KMS-11 (cell line): Measurements from ENCODE around the gene ENOX1.

Source experiments
- H2AFZ ChIP-seq: fragments of 200-600 bp; sonication (generic); 2 replicates; pipeline ENCODE4 v1.6.1; 2016; ENCODE audit warnings: antibody characterized with exemption, mixed run types, low read depth
- H3K27ac ChIP-seq: fragments of 200-600 bp; sonication (generic); 2 replicates; pipeline ENCODE4 v1.6.1; 2016; ENCODE audit warnings: mild to moderate bottlenecking, mixed run types
- H3K27me3 ChIP-seq: fragments of 200-600 bp; sonication (generic); 2 replicates; pipeline ENCODE4 v1.6.1; 2017; ENCODE audit warnings: mild to moderate bottlenecking, low read depth, mixed run types, moderate library complexity; ENCODE audit not compliant: insufficient read depth
- H3K36me3 ChIP-seq: fragments of 200-600 bp; sonication (generic); 2 replicates; pipeline ENCODE4 v1.6.1; 2017; ENCODE audit warnings: mild to moderate bottlenecking, mixed run types; ENCODE audit not compliant: insufficient read depth
- H3K4me1 ChIP-seq: fragments of 200-600 bp; sonication (generic); 2 replicates; pipeline ENCODE4 v1.6.1; 2016; ENCODE audit warnings: mild to moderate bottlenecking, low read depth, mixed run types; ENCODE audit not compliant: poor library complexity, severe bottlenecking
- H3K4me2 ChIP-seq: fragments of 200-600 bp; sonication (generic); 2 replicates; pipeline ENCODE4 v1.7.0; 2016; ENCODE audit warnings: mild to moderate bottlenecking, mixed run types
- H3K4me3 ChIP-seq: fragments of 200-600 bp; sonication (generic); IDR thresholded peaks from 2 replicates; pipeline ENCODE4 v1.6.1; 2017; ENCODE audit warnings: low read depth, low read length, mixed read lengths; ENCODE audit not compliant: insufficient read depth
- H3K79me2 ChIP-seq: fragments of 200-600 bp; sonication (generic); 2 replicates; pipeline ENCODE4 v1.6.1; 2016; ENCODE audit warnings: low read depth, mixed run types; ENCODE audit not compliant: insufficient read depth
- H3K9ac ChIP-seq: fragments of 200-600 bp; sonication (generic); 2 replicates; pipeline ENCODE4 v1.6.1; 2016; ENCODE audit warnings: mild to moderate bottlenecking, mixed run types
- H4K20me1 ChIP-seq: fragments of 200-600 bp; sonication (generic); 2 replicates; pipeline ENCODE4 v1.6.1; 2016; ENCODE audit warnings: mild to moderate bottlenecking, mixed run types; ENCODE audit not compliant: insufficient read depth
- TF ChIP-seq, protein P1 (sequence below): fragments of 200-600 bp; sonication (generic); conservative IDR thresholded peaks from 2 replicates; pipeline ENCODE4 v1.6.1; 2017; ENCODE audit warnings: low read depth, mild to moderate bottlenecking, antibody characterized with exemption, low read length, moderate library complexity, mixed read lengths

Gene ENOX1

GRCh38 chr13:43720780-43721397, 65.9 kb downstream of the ENOX1 start:
- H3K27ac ChIP-seq: no peak overlapping the region
- H3K27me3 ChIP-seq: no peaks in the 10 kb centered on the region
- no peaks in the 10 kb centered on the region for H3K4me1 ChIP-seq
- H3K79me2 ChIP-seq: no peaks in the 10 kb centered on the region
- no peak overlapping the region for H3K4me3 ChIP-seq
- no peaks in the 10 kb centered on the region for H4K20me1 ChIP-seq
- TF ChIP-seq, protein P1, sequence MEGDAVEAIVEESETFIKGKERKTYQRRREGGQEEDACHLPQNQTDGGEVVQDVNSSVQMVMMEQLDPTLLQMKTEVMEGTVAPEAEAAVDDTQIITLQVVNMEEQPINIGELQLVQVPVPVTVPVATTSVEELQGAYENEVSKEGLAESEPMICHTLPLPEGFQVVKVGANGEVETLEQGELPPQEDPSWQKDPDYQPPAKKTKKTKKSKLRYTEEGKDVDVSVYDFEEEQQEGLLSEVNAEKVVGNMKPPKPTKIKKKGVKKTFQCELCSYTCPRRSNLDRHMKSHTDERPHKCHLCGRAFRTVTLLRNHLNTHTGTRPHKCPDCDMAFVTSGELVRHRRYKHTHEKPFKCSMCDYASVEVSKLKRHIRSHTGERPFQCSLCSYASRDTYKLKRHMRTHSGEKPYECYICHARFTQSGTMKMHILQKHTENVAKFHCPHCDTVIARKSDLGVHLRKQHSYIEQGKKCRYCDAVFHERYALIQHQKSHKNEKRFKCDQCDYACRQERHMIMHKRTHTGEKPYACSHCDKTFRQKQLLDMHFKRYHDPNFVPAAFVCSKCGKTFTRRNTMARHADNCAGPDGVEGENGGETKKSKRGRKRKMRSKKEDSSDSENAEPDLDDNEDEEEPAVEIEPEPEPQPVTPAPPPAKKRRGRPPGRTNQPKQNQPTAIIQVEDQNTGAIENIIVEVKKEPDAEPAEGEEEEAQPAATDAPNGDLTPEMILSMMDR: no peak
- no peak overlapping the region for H3K4me2 ChIP-seq
- no peak overlapping the region for H2AFZ ChIP-seq
- H3K36me3 ChIP-seq: no peaks in the 10 kb centered on the region
- H3K9ac ChIP-seq: no peak overlapping the region

GRCh38 chr13:43698758-43699157, 88.0 kb downstream of the ENOX1 start:
- TF ChIP-seq, protein P1: no peak

DNA sequence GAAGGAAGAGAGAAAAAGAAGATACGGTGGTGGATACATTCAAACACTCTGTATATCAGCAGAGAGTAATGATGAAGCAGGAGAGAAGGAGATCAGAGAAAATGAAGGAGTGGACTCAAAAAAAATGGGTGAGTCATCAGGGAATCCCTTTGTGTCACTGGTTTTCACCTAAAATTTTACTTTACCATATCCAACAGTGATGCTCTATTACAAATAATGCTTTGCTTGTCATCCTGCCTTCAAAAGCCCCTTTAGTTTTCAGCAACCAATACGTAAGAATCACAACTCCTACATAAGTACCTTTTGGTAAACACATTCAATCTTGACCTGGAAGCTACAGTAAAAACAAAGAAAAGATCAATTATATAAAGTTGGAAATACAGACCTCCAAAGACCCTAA, 88.8 kb downstream of the ENOX1 start:
- H3K9ac ChIP-seq: no peak overlapping the region
- H2AFZ ChIP-seq: no peak overlapping the region
- TF ChIP-seq, protein P1: no peak
- H3K79me2 ChIP-seq: no peaks in the 10 kb centered on the region
- H4K20me1 ChIP-seq: no peaks in the 10 kb centered on the region
- H3K4me2 ChIP-seq: no peak overlapping the region
- no peaks in the 10 kb centered on the region for H3K36me3 ChIP-seq
- no peaks in the 10 kb centered on the region for H3K27me3 ChIP-seq
- no peak overlapping the region for H3K27ac ChIP-seq
- no peak overlapping the region for H3K4me3 ChIP-seq
- H3K4me1 ChIP-seq: peaks cover 3% of the 10 kb centered on the region

More at GRCh38 chr13:43698758-43699157, 88.0 kb downstream of the ENOX1 start:
- H3K27me3 ChIP-seq: no peaks in the 10 kb centered on the region
- H3K4me3 ChIP-seq: no peak overlapping the region
- no peak overlapping the region for H3K9ac ChIP-seq
- no peak overlapping the region for H3K4me2 ChIP-seq
- H4K20me1 ChIP-seq: no peaks in the 10 kb centered on the region
- H3K4me1 ChIP-seq: peaks cover 3% of the 10 kb centered on the region
- no peaks in the 10 kb centered on the region for H3K79me2 ChIP-seq
- no peak overlapping the region for H3K27ac ChIP-seq
- H2AFZ ChIP-seq: no peak overlapping the region
- H3K36me3 ChIP-seq: no peaks in the 10 kb centered on the region

- no peaks in the 10 kb centered on the region for H3K36me3 ChIP-seq
- no peak overlapping the region for H3K9ac ChIP-seq
- no peak overlapping the region for H2AFZ ChIP-seq
- no peaks in the 10 kb centered on the region for H4K20me1 ChIP-seq
- TF ChIP-seq, protein P1: no peak
- peaks cover 9% of the 10 kb centered on the region for H3K4me1 ChIP-seq
- no peak overlapping the region for H3K4me3 ChIP-seq
- H3K79me2 ChIP-seq: no peaks in the 10 kb centered on the region
- no peak overlapping the region for H3K4me2 ChIP-seq
- no peaks in the 10 kb centered on the region for H3K27me3 ChIP-seq
- H3K27ac ChIP-seq: no peak overlapping the region
Measured at GRCh38 chr13:43697323-43697722, 89.4 kb downstream of the ENOX1 start.
